H1 (cell line): ENCODE data around the gene R3HDM1. TPM values are rescaled to one million over a fixed set of nuclear protein-coding genes. Genes with fewer than 3 reads are reported as not detected.

Source experiments
- CTCF ChIA-PET: fragments of 300-600 bp; sonication (Branson Sonifier 250); formaldehyde crosslinking; loops from one replicate; lab custom pipeline; 2021; ENCODE audit not compliant: partially characterized antibody; lab: Charles Lee
- POLR2A ChIA-PET: fragments of 300-600 bp; sonication (Branson Sonifier 250); formaldehyde crosslinking; loops from one replicate; lab custom pipeline; 2021; ENCODE audit warnings: inconsistent platforms; ENCODE audit not compliant: partially characterized antibody; lab: Charles Lee
- DNase-seq, 2 experiments: peaks; one replicate each; pipeline versions ENCODE4 v3.0.0 to v3.0.0-alpha.2; 2010 to 2022; ENCODE audit warnings: low spot score in 2 of 2, low read depth in 1 of 2, mixed read lengths in 1 of 2
- FAIRE-seq: peaks from 2 replicates; lab custom pipeline; 2011; peaks lifted over from hg19 to GRCh38; lab: Jason Lieb, UNC
- H2AFZ ChIP-seq: 2 replicates; pipeline ENCODE4 v1.8.1; 2012; ENCODE audit warnings: low read length, inconsistent platforms
- H2AK5ac ChIP-seq: 2 replicates; pipeline ENCODE4 v1.6.1; 2013; ENCODE audit warnings: low read depth, low read length
- H2BK120ac ChIP-seq: replicated peaks from 2 replicates; pipeline ENCODE3; 2013; ENCODE audit warnings: low read depth, low read length, inconsistent platforms
- H2BK12ac ChIP-seq: 2 replicates; pipeline ENCODE4 v1.6.1; 2013; ENCODE audit warnings: low read depth, low read length
- H2BK15ac ChIP-seq: 2 replicates; pipeline ENCODE4 v1.6.1; 2013; ENCODE audit warnings: low read length
- H2BK20ac ChIP-seq: 2 replicates; pipeline ENCODE4 v1.6.1; 2013; ENCODE audit warnings: low read length
- H2BK5ac ChIP-seq: 2 replicates; pipeline ENCODE4 v1.6.1; 2013; ENCODE audit warnings: low read depth, low read length
- H3K14ac ChIP-seq: 2 replicates; pipeline ENCODE4 v1.6.1; 2013; ENCODE audit warnings: inconsistent platforms; ENCODE audit not compliant: insufficient read length
- H3K18ac ChIP-seq: 2 replicates; pipeline ENCODE4 v1.6.1; 2013; ENCODE audit warnings: low read length; ENCODE audit errors: extremely low read depth
- H3K23ac ChIP-seq: 2 replicates; pipeline ENCODE4 v1.6.1; 2013; ENCODE audit warnings: inconsistent platforms; ENCODE audit not compliant: insufficient read length
- H3K23me2 ChIP-seq: 2 replicates; pipeline ENCODE4 v1.6.1; 2013; ENCODE audit warnings: low read depth, low read length
- H3K27ac ChIP-seq: 2 replicates; pipeline ENCODE4 v1.6.1; 2011; ENCODE audit warnings: low read depth, low read length, inconsistent platforms
- H3K27me3 ChIP-seq, 4 experiments: replicated peaks in 1 of 4; 1 replicate in 1 of 4; 2 replicates in 3 of 4; pipeline versions ENCODE4 v1.6.1 to v1.8.1; 2011 to 2013; ENCODE audit warnings: low read length in 3 of 4, mild to moderate bottlenecking in 3 of 4, inconsistent platforms in 2 of 4, mixed read lengths in 2 of 4, moderate library complexity in 1 of 4; ENCODE audit not compliant: control insufficient read depth in 3 of 4, insufficient read depth in 3 of 4; ENCODE audit errors: extremely low read depth in 1 of 4
- H3K36me3 ChIP-seq, 4 experiments: 2 replicates each; pipeline versions ENCODE4 v1.6.1 to v1.8.1; 2011 to 2013; ENCODE audit warnings: mild to moderate bottlenecking in 4 of 4, low read length in 3 of 4, moderate library complexity in 2 of 4, control low read depth in 1 of 4, inconsistent platforms in 1 of 4; ENCODE audit not compliant: insufficient read depth in 4 of 4, control insufficient read depth in 2 of 4
- H3K4ac ChIP-seq: replicated peaks from 2 replicates; pipeline ENCODE3; 2013; ENCODE audit warnings: low read length, low read depth, mixed read lengths, inconsistent platforms; ENCODE audit not compliant: insufficient read length
- H3K4me1 ChIP-seq, 4 experiments: replicated peaks in 1 of 4; 1 replicate in 1 of 4; 2 replicates in 3 of 4; pipeline versions ENCODE4 v1.6.1 to v1.8.1; 2011 to 2013; ENCODE audit warnings: low read length in 3 of 4, inconsistent platforms in 2 of 4, mixed read lengths in 1 of 4; ENCODE audit not compliant: insufficient read depth in 4 of 4, control insufficient read depth in 3 of 4
- H3K4me2 ChIP-seq, 2 experiments: 2 replicates each; pipeline versions ENCODE4 v1.6.1 to v1.8.1; 2011 to 2013; ENCODE audit warnings: low read depth in 2 of 2, low read length in 2 of 2, control low read depth in 1 of 2, inconsistent platforms in 1 of 2, mild to moderate bottlenecking in 1 of 2; ENCODE audit not compliant: insufficient read depth in 1 of 2
- H3K4me3 ChIP-seq, 4 experiments: fragments of 200-600, 300-600 bp in 1 of 4; sonication (generic), shearing (Covaris generic), sonication (Bioruptor Twin) in 1 of 4; 2 replicates each; pipeline versions ENCODE4 v1.5.1 to v1.8.1; 2011 to 2016; ENCODE audit warnings: low read length in 4 of 4, low read depth in 3 of 4, control low read depth in 2 of 4, inconsistent platforms in 2 of 4, mild to moderate bottlenecking in 2 of 4, mixed read lengths in 1 of 4, moderate library complexity in 1 of 4; ENCODE audit not compliant: insufficient read depth in 2 of 4; ENCODE audit errors: extremely low read depth in 1 of 4
- H3K56ac ChIP-seq: replicated peaks from 2 replicates; pipeline ENCODE3; 2013; ENCODE audit warnings: low read depth, mild to moderate bottlenecking, mixed read lengths, low read length, inconsistent platforms; ENCODE audit not compliant: insufficient read length
- H3K79me1 ChIP-seq: 2 replicates; pipeline ENCODE4 v1.6.1; 2013; ENCODE audit warnings: low read depth, low read length, control low read depth
- H3K79me2 ChIP-seq, 2 experiments: 2 replicates each; pipeline versions ENCODE4 v1.6.1 to v1.8.1; 2012 to 2013; ENCODE audit warnings: low read length in 2 of 2, mild to moderate bottlenecking in 2 of 2, inconsistent platforms in 1 of 2; ENCODE audit not compliant: insufficient read depth in 2 of 2, control insufficient read depth in 1 of 2
- H3K9ac ChIP-seq, 4 experiments: replicated peaks in 1 of 4; 1 replicate in 1 of 4; 2 replicates in 3 of 4; pipeline versions ENCODE4 v1.6.1 to v1.8.1; 2011 to 2013; ENCODE audit warnings: low read depth in 3 of 4, low read length in 3 of 4, control low read depth in 2 of 4, mild to moderate bottlenecking in 2 of 4, moderate library complexity in 2 of 4, inconsistent platforms in 1 of 4; ENCODE audit errors: extremely low read depth in 1 of 4
- H3K9me3 ChIP-seq, 2 experiments: 2 replicates each; pipeline versions ENCODE4 v1.6.1 to v1.8.1; 2012 to 2013; ENCODE audit warnings: mild to moderate bottlenecking in 2 of 2, moderate library complexity in 2 of 2, control low read depth in 1 of 2, inconsistent platforms in 1 of 2, low read depth in 1 of 2, low read length in 1 of 2, mixed read lengths in 1 of 2; ENCODE audit not compliant: insufficient read depth in 2 of 2
- H4K20me1 ChIP-seq, 2 experiments: replicated peaks in 1 of 2; 2 replicates each; pipeline versions ENCODE3 to v1.8.1; 2011 to 2013; ENCODE audit warnings: inconsistent platforms in 2 of 2, low read length in 2 of 2, mild to moderate bottlenecking in 1 of 2; ENCODE audit not compliant: insufficient read depth in 2 of 2, control insufficient read depth in 1 of 2
- H4K5ac ChIP-seq: 2 replicates; pipeline ENCODE4 v1.6.1; 2013; ENCODE audit warnings: low read length, low read depth, mixed read lengths, inconsistent platforms; ENCODE audit not compliant: insufficient read length
- H4K8ac ChIP-seq: 2 replicates; pipeline ENCODE4 v1.8.0; 2013; ENCODE audit warnings: mild to moderate bottlenecking, moderate library complexity, low read length, inconsistent platforms; ENCODE audit not compliant: insufficient read depth; ENCODE audit errors: extremely low read depth
- H4K91ac ChIP-seq: replicated peaks from 2 replicates; pipeline ENCODE3; 2013; ENCODE audit warnings: low read length, mixed read lengths, inconsistent platforms; ENCODE audit not compliant: insufficient read length
- ASH2L ChIP-seq: fragments of 200-600, 300-600 bp; sonication (generic); IDR thresholded peaks from one replicate; pipeline ENCODE4 v1.7.1; 2017; ENCODE audit warnings: low read length
- EGR1 ChIP-seq: IDR thresholded peaks from 2 replicates; pipeline ENCODE4 v1.6.1; 2011; ENCODE audit warnings: low read depth, low read length, borderline replicate concordance
- FOSL1 ChIP-seq: IDR thresholded peaks from 2 replicates; pipeline ENCODE4 v1.6.1; 2011; ENCODE audit warnings: mild to moderate bottlenecking, low read depth, low read length, moderate library complexity; ENCODE audit not compliant: insufficient read depth
- NANOG ChIP-seq: IDR thresholded peaks from 2 replicates; pipeline ENCODE4 v1.6.1; 2011; ENCODE audit warnings: low read length, low read depth, mild to moderate bottlenecking, inconsistent platforms; ENCODE audit not compliant: insufficient read depth, poor library complexity, severe bottlenecking
- POLR2AphosphoS5 ChIP-seq: IDR thresholded peaks from 2 replicates; pipeline ENCODE4 v1.6.1; 2011; ENCODE audit warnings: low read depth, low read length
- SAP30 ChIP-seq: fragments of 300-600 bp; sonication (generic); IDR thresholded peaks from 2 replicates; pipeline ENCODE4 v1.7.1; 2012; ENCODE audit warnings: low read length, moderate library complexity, mild to moderate bottlenecking, inconsistent platforms; ENCODE audit not compliant: insufficient read depth, insufficient replicate concordance
- SP1 ChIP-seq: IDR thresholded peaks from 2 replicates; pipeline ENCODE4 v1.6.1; 2011; ENCODE audit warnings: low read depth, low read length
- TBP ChIP-seq: IDR thresholded peaks from 2 replicates; pipeline ENCODE4 v1.6.1; 2011; ENCODE audit warnings: low read depth, low read length, improper control_type of control experiment
- ZNF274 ChIP-seq: IDR thresholded peaks from 2 replicates; pipeline ENCODE4 v1.7.0; 2012; ENCODE audit warnings: low read length, borderline replicate concordance; ENCODE audit errors: extremely low read depth
- WGBS, 2 experiments: shearing (Covaris generic) in 1 of 2; methylation state at CpG; one replicate each; pipeline versions ENCODE4 v1.1.6 to v1.1.7; 2013 to 2015; ENCODE audit warnings: low lambda C conversion rate in 2 of 2, mixed read lengths in 2 of 2, inconsistent platforms in 1 of 2, low coverage in 1 of 2, missing lambda C conversion rate in 1 of 2; ENCODE audit not compliant: insufficient replicate concordance in 2 of 2, insufficient coverage in 1 of 2, insufficient read length in 1 of 2; ENCODE audit errors: extremely low coverage in 1 of 2, missing lambda C conversion rate in 1 of 2; 5-methylcytosine and 5-hydroxymethylcytosine counted together
- polyA plus RNA-seq, 7 experiments: library from polyadenylated mRNA; depleted of rRNA in 3 of 7; stranded (reverse) in 5 of 7; unstranded in 2 of 7; fragments of >200 nt in 5 of 7; fragments of 200-250 nt in 2 of 7; gene quantifications; 1 replicate in 5 of 7; 2 replicates in 1 of 7; 4 replicates in 1 of 7; pipeline versions ENCODE4 v1.2.1 to v1.2.3, GENCODE V29; 2011 to 2013; ENCODE audit warnings: missing spikeins in 2 of 7, mixed read lengths in 2 of 7
- total RNA-seq: library from RNA; stranded (reverse); fragmentation: NEBNext Ultra II Directional; extraction: Animal tissue kit (Norgen Biotek cat#: 25700); gene quantifications from 2 replicates; pipeline ENCODE4 v1.2.1, GENCODE V29; 2021

R3HDM1 gene
- total and polyA plus RNA-seq, 2 of the 8 experiments (the other 6 are each of a cell fraction or from before 2014, with no cell fraction given), result 77.7 to 120 TPM

DNA sequence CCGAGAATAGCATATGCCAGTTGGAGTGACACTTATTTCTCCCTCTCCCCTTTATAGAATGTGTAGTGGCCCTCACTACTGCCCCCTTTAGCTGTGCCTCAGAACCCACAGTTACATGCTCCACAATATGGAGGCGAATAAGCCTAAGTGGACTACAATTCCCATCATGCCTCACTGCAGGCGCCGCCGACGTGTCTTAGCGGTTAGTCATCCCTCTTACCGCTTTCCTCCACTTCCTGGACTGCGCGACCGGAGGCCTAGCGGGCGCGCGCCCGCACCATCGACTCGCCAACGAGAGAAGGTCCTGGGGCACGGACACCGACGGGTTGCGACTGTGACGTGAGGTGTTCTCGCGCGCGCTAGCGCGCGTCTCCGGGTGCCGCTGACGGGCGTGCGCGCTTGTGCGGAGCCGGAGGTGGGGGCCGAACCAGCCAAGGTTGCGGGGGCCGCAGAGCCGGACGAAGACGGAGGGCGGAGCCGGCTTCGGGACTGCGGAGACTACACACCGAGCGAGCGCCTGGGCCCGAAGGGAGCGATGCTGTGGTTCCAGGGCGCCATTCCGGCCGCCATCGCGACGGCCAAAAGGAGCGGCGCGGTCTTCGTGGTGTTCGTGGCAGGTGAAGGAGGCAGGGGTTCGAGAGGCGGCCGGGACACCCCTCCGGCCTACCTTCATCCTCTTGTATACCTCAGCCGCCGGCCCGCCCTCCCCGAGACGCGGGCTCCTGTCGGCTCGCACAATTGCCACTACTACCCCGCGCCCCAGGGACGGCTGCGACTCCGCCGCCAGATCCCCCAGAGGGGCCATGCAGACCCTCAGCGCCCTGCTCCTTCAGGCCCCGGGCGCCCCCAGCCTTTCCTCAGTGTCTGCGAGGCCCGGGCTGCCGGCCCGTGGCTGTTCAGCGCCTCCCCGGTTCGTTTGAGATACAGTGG, 210.4 kb downstream of the R3HDM1 start, which contains the start of gene UBXN4:
Gene UBXN4, plus strand, starts transcription at position 461 of the 930 bp plus-strand sequence. Its CDS starts 75 bp downstream, at position 536.
- Histone ChIP-seq H2AFZ (peak within 1 kb of the TSS; percentile 67), H4K91ac (no peak within 1 kb of the TSS), H3K14ac (no peak within 1 kb of the TSS), H2BK120ac (no peak within 1 kb of the TSS), H3K79me1 (no peaks in the 10 kb centered on the region), H2BK20ac (no peak within 1 kb of the TSS), H3K23ac (no peak within 1 kb of the TSS), H2BK5ac (peak within 1 kb of the TSS; percentile 92), H3K4me3 (peak within 1 kb of the TSS; percentile 81 to 98 (median 94)), H2AK5ac (no peak within 1 kb of the TSS), H3K27me3 (no peaks in the 10 kb centered on the region), H3K23me2 (no peaks in the 10 kb centered on the region; the same call in 1 of the 2 replicates), H3K56ac (peak within 1 kb of the TSS; percentile 92), H4K20me1 (peaks cover 0 to 5% of the 10 kb centered on the region in 2 experiments), H3K4me1 (peaks cover 0 to 6% (median 3%) of the 10 kb centered on the region in 4 experiments; a peak in 2 of 7 replicates), H3K36me3 (no peaks in the 10 kb centered on the region), H3K79me2 (peaks cover 4 to 43% of the 10 kb centered on the region in 2 experiments; a peak in 3 of 4 replicates), H2BK12ac (no peak within 1 kb of the TSS), H3K4me2 (peak within 1 kb of the TSS; percentile 71 to 80), H3K4ac (no peak within 1 kb of the TSS), H3K9me3 (no peaks in the 10 kb centered on the region; a peak in 1 of 4 replicates), H3K18ac (peak within 1 kb of the TSS; percentile 90), H4K5ac (peak within 1 kb of the TSS; percentile 75), H4K8ac (peak within 1 kb of the TSS; percentile 99), H3K27ac (peak within 1 kb of the TSS; percentile 86), H2BK15ac (no peak within 1 kb of the TSS), H3K9ac (peak within 1 kb of the TSS; percentile 84 to 97 (median 92))
- FAIRE-seq (peak; percentile 69), DNase-seq (peak; percentile 91 to 98)
- ChIA-PET CTCF (interaction anchor here (0.6 to 4.0 kb wide), 14 partner anchors 8 to 297 kb away, joined by 3 to 19 read pairs (median 4); no protein-coding TSS in a partner anchor), POLR2A (interaction anchor here (0.6 to 1.7 kb wide), 9 partner anchors 11 to 431 kb away, joined by 3 to 6 read pairs (median 3); partner anchors contain the start of genes R3HDM1 and ZRANB3)
- 2% methylated on average over 81 of the region's 93 CpGs; no CpG with 5 or more reads in 1 of the 2 experiments for WGBS, 2 experiments
- TF ChIP-seq TBP, result peak; percentile 74
- TF ChIP-seq EGR1, result no peak
- TF ChIP-seq ZNF274, result no peak
- TF ChIP-seq NANOG, result no peak
- peak; percentile 93 for TF ChIP-seq POLR2AphosphoS5
- TF ChIP-seq FOSL1, result no peak
- TF ChIP-seq SP1, result no peak
- TF ChIP-seq ASH2L, result peak; percentile 91
- TF ChIP-seq SAP30, result no peak
